Measurements from ENCODE around the gene GNS.

The GNS gene

DNA sequence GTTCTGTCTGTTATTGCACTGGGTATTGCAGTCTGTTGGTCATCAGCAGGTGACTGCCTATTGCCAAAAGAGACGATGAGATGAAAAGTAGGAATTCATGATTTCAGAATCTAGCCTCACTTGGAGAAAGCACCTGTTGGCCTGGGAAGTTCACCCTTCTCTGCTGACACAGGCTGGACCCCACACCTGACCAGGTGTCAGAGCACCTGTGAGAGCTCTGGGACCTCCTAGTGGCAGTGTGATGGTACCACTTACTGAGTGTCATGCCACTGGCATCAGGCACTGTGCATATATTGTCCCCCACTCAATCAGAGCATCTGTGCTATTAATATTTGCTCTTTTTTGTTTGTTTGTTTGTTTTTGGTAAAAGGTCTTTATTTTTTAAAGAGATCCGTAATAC lies 81.0 kb downstream of the GNS start:
- H3K4me3 ChIP-seq (ENCODE audit: low read depth, low read length) = no peak overlapping the region

DNA sequence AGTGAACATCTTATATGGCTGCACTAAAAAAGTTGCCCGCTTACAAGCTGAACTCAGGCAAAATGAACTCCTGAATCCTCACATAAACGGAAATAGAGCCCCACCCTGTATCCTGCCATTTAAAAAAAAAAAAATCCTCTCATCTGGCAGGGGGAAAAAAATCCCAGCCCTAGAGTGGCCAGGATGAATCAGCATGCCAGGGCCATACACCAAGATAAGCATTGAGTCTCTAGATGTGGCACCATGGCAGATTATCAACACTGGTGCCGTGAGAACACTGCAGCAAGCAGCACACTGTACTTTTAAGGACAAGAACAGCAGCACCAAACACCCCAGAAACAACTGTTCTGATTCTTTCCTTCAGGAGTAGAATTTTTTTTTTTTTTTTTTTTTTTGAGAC lies 83.4 kb downstream of the GNS start:
- no peak overlapping the region for H3K4me3 ChIP-seq (ENCODE audit: low read depth, low read length)

DNA sequence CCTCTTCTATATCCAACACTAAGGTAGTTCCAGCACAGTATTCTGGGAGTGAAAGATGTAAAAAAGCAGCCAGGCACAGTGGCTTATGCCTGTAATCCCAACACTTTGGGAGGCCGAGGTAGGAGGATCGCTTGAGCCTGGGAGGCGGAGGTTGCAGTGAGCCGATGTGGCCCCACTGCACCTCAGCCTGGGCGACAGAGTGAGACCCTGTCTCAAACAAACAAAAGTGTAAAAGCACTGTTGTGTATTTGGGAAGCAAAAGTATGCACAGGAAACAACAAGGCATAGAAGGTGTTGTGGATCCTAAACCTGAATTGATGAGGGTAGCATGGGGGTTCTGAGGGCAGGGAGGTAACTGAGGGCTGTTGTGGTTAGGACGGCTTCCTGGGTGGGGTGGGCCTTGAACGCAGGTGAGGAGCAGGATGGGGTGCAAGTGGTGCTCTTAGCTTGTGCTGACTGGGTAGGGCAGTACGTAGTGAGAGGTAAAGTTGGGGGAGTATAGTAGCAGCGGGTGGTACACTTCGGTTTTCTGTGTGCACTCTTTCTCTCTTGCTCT lies 84.8 kb downstream of the GNS start:
- no peak overlapping the region for H3K4me3 ChIP-seq (ENCODE audit: low read depth, low read length)

DNA sequence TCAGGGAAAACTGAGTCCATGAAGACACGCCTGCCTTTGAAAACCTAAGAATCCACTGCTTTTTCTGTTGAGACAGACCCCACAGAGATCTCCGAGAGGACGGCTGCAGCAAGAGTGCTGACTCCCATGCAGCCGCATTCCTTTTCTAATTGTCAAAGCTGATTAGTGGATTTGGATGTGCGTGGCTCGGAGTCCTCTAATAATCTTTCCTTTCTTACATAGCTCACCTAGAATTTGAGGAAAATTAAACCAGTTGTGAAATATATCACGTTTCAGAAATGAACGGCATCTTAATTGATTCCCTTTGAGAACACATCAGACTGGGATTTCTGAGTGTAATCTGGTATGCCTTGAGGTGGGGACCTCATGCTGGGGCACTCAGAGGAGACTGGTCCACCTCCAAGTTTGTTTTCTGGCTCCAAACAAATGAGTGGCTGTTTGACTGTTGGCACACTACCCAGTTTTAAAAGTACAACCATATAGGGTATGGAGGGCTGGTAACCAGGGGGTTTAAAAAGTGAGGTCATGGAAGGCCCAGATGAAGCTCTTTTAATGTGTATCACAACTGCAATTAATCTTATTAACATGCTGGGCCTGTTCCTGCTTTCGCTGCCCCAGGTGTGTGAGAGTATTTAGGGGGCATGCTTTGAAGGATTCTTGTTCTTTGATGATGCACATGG lies 85.6 kb downstream of the GNS start:
- no peak overlapping the region for H3K4me3 ChIP-seq (ENCODE audit: low read depth, low read length)

DNA sequence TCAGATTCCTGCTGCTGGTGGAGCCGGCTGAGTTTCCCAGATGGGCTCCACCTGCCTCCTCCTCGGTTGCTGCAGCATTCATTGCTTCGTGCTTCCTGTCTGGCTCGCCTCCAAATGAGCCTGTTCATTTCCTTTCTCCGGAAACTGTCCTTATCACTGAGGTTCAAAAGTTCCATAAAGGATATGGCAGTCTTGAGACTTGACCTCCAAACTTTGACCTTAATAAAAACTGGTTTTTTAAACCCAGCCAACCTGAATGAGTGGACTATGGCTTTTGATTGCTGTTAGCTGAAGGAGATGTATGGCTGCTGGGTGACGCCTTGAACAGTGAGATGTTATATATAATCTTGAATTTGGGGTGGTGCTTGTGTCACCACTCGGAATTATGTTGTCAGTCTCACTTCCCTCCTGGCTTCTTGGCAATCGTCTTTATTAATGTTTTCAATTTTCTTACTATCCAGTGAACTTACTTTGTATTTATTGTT lies 86.2 kb downstream of the GNS start:
- H3K4me3 ChIP-seq (ENCODE audit: low read depth, low read length) = no peak overlapping the region

DNA sequence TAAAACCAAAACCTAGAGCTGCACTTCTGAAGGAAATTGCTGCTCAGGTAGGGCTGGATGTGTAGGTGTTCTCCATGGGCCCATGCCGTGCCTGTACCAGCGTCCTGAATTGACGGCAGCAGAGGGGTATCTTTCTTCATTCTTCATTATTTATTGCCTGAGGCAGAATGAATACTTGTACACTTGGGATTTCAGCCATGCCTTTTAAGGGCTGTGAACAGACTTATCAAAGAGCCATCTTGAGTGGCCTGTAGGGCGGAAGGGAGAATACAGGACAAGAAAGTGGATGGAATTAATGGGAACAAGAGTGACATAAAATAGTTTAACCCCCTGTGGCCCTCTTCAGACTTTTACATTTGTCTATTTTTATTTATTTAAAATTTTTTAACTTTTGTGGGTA lies 87.5 kb downstream of the GNS start:
- no peak overlapping the region for H3K4me3 ChIP-seq (ENCODE audit: low read depth, low read length)

DNA sequence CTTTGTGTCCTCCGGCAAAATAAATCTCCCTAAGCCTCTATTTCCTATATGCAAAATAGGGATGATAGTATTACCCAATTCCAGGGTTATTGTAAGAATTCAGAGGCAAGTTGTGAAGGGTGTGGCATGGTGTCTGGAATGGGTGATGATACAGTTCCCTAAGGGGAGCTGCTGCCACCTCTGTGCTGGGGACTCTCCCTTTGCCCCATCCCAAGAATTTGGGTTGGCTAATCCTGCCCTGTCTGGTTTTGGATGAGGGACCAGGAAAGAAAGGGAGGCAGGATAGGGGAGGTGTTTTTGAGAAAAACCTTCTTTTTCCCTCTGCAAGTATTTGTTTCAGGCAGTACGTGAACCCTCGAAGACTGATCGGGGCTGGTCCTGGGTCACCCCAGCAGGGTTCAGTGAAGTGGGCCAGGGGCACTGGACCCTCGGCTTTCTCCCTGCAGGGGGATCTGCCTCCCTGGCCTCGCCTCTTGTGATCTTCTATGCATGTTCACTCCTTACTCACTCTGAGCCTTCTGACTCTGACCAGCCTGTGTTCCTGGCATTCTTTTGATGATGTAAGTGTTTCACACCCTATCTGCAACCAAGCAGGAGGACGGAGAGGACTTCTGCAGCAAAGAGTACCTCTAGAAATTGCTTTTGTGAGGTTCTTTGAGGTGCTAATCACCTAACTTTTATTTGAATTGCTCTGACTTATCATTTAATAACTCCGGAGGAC lies 88.1 kb downstream of the GNS start:
- H3K4me3 ChIP-seq (ENCODE audit: low read depth, low read length) = no peak overlapping the region

DNA sequence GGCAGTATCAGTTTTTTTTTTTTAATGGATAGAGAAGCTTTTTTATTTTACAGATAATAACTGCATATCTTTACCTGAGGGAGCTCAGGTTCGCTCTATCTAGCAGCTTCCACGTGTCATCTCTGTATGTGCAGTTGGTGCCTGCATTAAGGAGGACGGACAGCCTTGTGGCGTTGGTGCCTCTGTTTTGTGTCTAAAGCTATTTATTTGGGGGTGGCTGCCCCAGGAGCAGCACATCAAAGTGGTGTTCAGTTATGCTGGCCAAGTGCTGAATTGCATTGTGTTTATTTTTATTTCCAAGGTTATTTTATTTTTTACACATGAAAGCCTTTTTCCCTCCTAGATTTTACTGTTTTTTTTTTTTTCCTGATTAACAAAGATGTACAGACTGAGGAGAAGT lies 89.2 kb downstream of the GNS start:
- no peak overlapping the region for H3K4me3 ChIP-seq (ENCODE audit: low read depth, low read length)

DNA sequence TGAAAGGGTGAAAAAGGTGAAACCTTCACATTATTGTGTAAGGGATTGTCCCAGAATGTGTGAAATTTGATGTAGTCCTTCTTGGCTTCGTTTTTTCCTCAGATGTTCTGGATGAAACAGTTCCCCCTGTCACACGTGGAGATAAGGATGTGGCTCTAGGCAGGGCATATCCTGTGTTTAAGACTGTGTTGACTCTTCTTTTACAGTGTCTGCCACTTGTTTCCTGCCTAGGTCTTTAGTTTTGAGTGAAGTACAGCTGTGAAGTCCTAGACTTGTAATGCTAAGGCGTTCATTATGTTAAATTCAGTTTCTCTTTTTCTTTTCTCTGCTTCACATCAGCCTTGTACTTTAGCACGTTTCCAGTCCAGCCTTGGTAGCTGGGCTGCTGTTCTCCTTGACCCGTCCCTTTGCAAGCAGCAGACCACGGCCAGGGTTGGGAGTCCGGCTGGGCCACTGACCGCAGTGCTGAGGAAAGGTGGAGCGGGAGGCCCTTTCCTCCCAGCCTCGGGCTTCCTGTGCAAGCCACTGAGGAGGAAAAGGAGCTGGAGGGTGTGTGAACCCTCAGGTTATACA lies 89.8 kb downstream of the GNS start:
- no peak overlapping the region for H3K4me3 ChIP-seq (ENCODE audit: low read depth, low read length)

DNA sequence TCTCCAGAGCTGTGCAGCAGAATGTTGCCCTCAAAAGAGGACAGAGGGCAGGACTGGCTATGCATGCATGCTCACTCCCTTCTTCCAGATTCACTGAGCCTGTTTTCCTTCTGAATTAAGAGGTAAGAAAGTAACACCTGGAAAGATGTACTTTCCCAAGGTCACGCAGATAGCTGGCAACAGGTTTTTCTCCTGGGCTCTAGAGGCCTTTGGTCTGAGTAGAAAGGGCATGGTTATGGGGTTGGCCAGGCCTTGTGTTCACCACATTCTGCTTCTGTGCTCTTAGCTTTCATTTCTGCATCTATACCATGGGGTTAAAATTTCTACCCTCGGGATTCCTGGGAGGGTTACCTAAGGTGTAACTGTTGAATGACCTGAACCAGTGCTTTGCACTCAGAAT lies 91.4 kb downstream of the GNS start:
- no peak overlapping the region for H3K4me3 ChIP-seq (ENCODE audit: low read depth, low read length)

DNA sequence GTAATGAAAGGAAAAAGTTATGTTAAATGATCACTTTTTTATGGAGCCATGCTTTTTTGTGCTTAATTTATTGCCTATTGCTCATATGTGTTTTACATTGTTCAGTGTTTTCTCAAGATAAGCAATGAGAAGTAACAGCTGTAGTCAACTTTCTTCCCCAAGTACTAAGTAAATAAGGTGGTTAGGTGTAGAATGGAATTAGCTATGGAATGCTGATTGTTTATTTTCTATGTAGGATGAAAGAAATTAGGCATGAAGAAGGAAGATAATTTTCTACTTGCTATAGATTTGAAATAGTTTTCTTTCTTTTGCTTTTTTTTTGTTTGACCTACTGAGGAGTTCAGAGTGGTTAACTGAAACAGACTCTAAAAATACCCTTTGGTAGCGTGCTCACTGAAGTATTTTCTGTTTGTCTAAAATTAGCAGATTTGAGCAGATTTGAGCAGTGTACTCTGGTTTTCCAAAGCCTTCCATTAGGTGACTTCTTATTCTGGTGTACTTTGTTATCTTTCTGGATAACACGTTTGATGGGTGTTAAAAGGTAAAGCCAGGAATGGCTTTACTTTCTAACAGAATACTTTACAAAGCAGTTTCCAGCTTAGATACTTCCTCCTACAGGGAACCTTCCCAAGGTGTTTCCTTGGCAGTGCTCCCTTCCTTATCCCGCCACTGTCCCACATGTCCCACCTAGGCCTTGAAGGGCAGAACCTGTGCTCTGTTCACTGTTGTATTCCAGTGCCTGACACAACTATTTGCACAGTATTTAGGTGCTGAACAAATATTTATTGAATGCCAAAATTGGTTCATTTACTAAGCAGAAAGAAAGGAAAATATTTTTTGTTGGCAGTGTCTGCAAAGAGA lies 92.9 kb downstream of the GNS start:
- no peak overlapping the region for H3K4me3 ChIP-seq (ENCODE audit: low read depth, low read length)

DNA sequence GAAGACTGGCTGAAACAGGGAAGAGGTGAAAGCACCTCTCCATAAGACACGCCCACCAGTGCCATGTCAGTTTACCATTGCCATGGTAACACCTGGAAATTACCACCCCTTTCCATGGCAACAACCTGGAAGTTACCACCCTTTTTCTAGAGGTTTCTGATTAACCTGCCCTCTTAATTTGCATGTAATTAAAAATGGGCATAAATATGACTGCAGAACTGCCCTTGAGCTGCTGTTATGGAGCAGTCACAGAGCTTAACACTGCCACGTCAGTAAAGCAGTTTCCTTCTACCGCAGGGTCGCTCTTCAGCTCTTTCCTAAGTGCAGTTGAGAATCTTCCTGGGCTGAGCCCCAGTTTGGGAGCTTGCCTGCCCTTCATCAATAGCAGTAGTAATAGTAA lies 93.7 kb downstream of the GNS start:
- no peak overlapping the region for H3K4me3 ChIP-seq (ENCODE audit: low read depth, low read length)

Data from iPS-11a (cell line).